Midbrain (tissue), 1 donor: ENCODE measurements around the gene UBE2G1.
A peak's percentile ranks its signal among the peaks of the same experiment; 100 is the strongest.
"Not testable (repeated sequence)": the region's sequence is repeated elsewhere in the genome, so short reads cannot be mapped to it uniquely, and the experiment has no call there.

Experiments
- DNase-seq: peaks from one replicate; lab custom pipeline; 2025; lab: John Stamatoyannopoulos, UW

UBE2G1 gene

GRCh38 chr17:4375039-4375748 lies 8.7 kb upstream of the UBE2G1 start:
- no peak for DNase-seq

GRCh38 chr17:4369557-4370230 lies 3.2 kb upstream of the UBE2G1 start:
- no peak for DNase-seq

- DNase-seq = no peak
Observed at GRCh38 chr17:4368341-4368740, 1.9 kb upstream of the UBE2G1 start.

- DNase-seq = not testable (repeated sequence)
Observed at GRCh38 chr17:4367177-4367576, 702 bp upstream of the UBE2G1 start.

GRCh38 chr17:4365628-4366326 lies 698 bp downstream of the UBE2G1 start:
- DNase-seq = no peak

GRCh38 chr17:4365103-4365627 lies 1.3 kb downstream of the UBE2G1 start:
- DNase-seq = peak; percentile 94

GRCh38 chr17:4364622-4365041 lies 1.8 kb downstream of the UBE2G1 start:
- no peak for DNase-seq

- DNase-seq = peak; percentile 32
Observed at GRCh38 chr17:4362141-4362540, 4.3 kb downstream of the UBE2G1 start.

GRCh38 chr17:4358154-4358553 lies 8.3 kb downstream of the UBE2G1 start:
- DNase-seq = no peak

GRCh38 chr17:4357671-4358070 lies 8.8 kb downstream of the UBE2G1 start:
- no peak for DNase-seq

GRCh38 chr17:4357030-4357628 lies 9.3 kb downstream of the UBE2G1 start:
- DNase-seq = no peak

- no peak for DNase-seq
Observed at GRCh38 chr17:4354862-4355514, 11.5 kb downstream of the UBE2G1 start.

- no peak for DNase-seq
Observed at GRCh38 chr17:4354206-4354605, 12.3 kb downstream of the UBE2G1 start.

- DNase-seq = not testable (repeated sequence)
Observed at GRCh38 chr17:4350214-4350613, 16.3 kb downstream of the UBE2G1 start.

- no peak for DNase-seq
Observed at GRCh38 chr17:4345581-4346252, 20.8 kb downstream of the UBE2G1 start.

GRCh38 chr17:4344926-4345325 lies 21.5 kb downstream of the UBE2G1 start:
- no peak for DNase-seq

- no peak for DNase-seq
Observed at GRCh38 chr17:4342535-4342934, 23.9 kb downstream of the UBE2G1 start.

- no peak for DNase-seq
Observed at GRCh38 chr17:4341616-4341977, 24.9 kb downstream of the UBE2G1 start.

GRCh38 chr17:4340914-4341615 lies 25.4 kb downstream of the UBE2G1 start:
- no peak for DNase-seq

- DNase-seq = no peak
Observed at GRCh38 chr17:4334776-4335584, 31.5 kb downstream of the UBE2G1 start.
